Stimulated activated naive CD8-positive, alpha-beta T cell treated with anti-CD3 and anti-CD28 coated beads, Interleukin-15, amount 100 ng/mL, for 72 hours (primary cell): ENCODE measurements around the gene TRIM13.
"Not testable (repeated sequence)": the region's sequence is repeated elsewhere in the genome, so short reads cannot be mapped to it uniquely, and the experiment has no call there.

ENCODE experiments used
- ATAC-seq: fragments of 150-1000 bp; cut with Tn5 transposase; 2 replicates; pipeline ENCODE4 v1.10.0; 2021; ENCODE audit warnings: mild to moderate bottlenecking, moderate library complexity
- DNase-seq, 2 donors: peaks; one replicate each; pipeline ENCODE4 v3.0.0; 2021 to 2022
- H3K27ac Mint-ChIP-seq, 2 donors: one replicate each; pipeline ENCODE4 v1.8.0; 2022; ENCODE audit warnings: mild to moderate bottlenecking in 2 of 2, mixed read lengths in 2 of 2, moderate library complexity in 2 of 2
- H3K27me3 Mint-ChIP-seq: one replicate; pipeline ENCODE4 v1.8.0; 2022; ENCODE audit warnings: mixed read lengths
- H3K4me1 Mint-ChIP-seq: one replicate; pipeline ENCODE4 v1.8.0; 2022; ENCODE audit warnings: mild to moderate bottlenecking, mixed read lengths
- H3K4me3 Mint-ChIP-seq, 2 donors: one replicate each; pipeline ENCODE4 v1.8.0; 2022; ENCODE audit warnings: mild to moderate bottlenecking in 2 of 2, mixed read lengths in 2 of 2, moderate library complexity in 1 of 2
- H3K9me3 Mint-ChIP-seq, 2 donors: one replicate each; pipeline ENCODE4 v1.8.0; 2022; ENCODE audit warnings: mixed read lengths in 2 of 2

The TRIM13 gene

DNA sequence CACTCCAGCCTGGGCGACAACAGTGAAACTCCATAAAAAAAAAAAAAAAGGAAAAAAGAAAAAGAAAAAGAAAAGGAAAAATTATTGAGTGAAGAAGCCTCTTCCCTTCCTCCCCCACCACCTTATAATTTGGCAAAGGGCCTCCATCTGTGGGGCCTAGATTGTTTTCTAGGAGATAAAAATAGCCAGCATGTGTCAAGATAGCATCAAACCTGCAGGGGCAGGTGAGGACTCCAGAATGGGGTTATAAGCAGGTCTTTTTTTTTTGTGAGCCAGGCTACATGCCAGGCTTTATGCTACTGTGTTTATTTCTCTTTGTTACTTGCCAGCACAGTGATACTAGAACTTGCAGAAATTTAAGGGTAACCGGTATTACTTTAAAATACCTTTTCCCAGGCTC lies 11.7 kb upstream of the TRIM13 start:
- DNase-seq, result no peak
- H3K4me1 Mint-ChIP-seq, result no peaks in the 10 kb centered on the region
- H3K27me3 Mint-ChIP-seq, result no peaks in the 10 kb centered on the region
- no peak overlapping the region for H3K27ac Mint-ChIP-seq
- H3K4me3 Mint-ChIP-seq, result no peak overlapping the region
- no peak for ATAC-seq
- no peaks in the 10 kb centered on the region for H3K9me3 Mint-ChIP-seq

GRCh38 chr13:49986471-49986870 lies 10.4 kb upstream of the TRIM13 start:
- ATAC-seq (no peak), DNase-seq (no peak)
- Mint-ChIP-seq H3K27ac (no peak overlapping the region), H3K4me3 (no peak overlapping the region), H3K9me3 (no peaks in the 10 kb centered on the region), H3K4me1 (no peaks in the 10 kb centered on the region), H3K27me3 (no peaks in the 10 kb centered on the region)

DNA sequence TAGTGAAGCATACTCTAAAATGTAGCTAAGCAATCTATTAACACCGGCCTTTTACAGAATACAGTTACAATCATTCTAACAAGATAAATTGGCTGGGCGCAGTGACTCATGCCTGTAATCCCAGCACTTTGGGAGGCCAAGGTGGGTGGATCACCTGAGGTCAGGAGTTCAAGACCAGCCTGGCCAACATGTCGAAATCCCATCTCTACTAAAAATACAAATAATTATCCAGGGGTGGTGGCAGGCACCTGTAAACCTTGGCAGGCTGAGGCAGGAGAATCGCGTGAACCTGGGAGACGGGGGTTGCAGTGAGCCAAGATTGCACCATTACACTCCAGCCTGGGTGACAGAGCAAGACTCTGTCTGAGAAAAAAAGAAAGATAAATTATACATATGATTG lies 6.2 kb upstream of the TRIM13 start:
- not testable (repeated sequence) for H3K4me1 Mint-ChIP-seq, H3K9me3 Mint-ChIP-seq, H3K27me3 Mint-ChIP-seq, H3K4me3 Mint-ChIP-seq, DNase-seq, ATAC-seq, H3K27ac Mint-ChIP-seq

GRCh38 chr13:49993111-49993510 lies 3.7 kb upstream of the TRIM13 start:
- DNase-seq (no peak), ATAC-seq (no peak)
- Mint-ChIP-seq H3K27ac (no peak overlapping the region), H3K4me1 (peaks cover 14% of the 10 kb centered on the region), H3K4me3 (no peak overlapping the region), H3K9me3 (no peaks in the 10 kb centered on the region), H3K27me3 (no peaks in the 10 kb centered on the region)

GRCh38 chr13:49993666-49994065 lies 3.2 kb upstream of the TRIM13 start:
- Mint-ChIP-seq H3K4me3 (no peak overlapping the region), H3K27ac (no peak overlapping the region), H3K4me1 (peaks cover 19% of the 10 kb centered on the region), H3K9me3 (no peaks in the 10 kb centered on the region), H3K27me3 (no peaks in the 10 kb centered on the region)
- DNase-seq (no peak), ATAC-seq (no peak)

DNA sequence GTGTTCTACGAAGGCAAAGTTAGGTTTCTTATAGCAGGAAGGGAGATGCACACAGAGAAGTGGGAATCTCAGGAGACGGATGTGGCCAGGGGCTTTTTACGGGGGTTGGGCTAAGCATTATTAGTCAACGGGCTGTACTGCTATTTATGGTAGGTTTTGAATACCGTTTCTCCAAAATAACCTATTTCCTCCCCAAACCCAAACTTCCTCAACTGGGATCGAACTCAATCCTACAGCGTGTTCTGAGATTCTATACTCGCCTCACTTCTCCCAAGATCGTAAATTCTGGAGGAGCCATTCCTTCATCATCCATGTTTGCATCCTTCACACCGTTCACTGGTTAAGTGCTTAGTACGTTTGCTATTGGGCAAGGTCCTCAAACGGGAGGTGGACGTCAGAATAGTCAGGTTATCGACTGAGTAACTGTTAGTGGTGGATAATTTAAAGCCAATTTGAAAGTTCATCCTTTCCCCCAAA lies 1.2 kb upstream of the TRIM13 start:
- H3K4me3 Mint-ChIP-seq, result peak overlapping the region; percentile 70 to 85
- H3K27ac Mint-ChIP-seq, result no peak overlapping the region
- no peaks in the 10 kb centered on the region for H3K9me3 Mint-ChIP-seq
- no peak for DNase-seq
- ATAC-seq, result no peak
- no peaks in the 10 kb centered on the region for H3K27me3 Mint-ChIP-seq
- H3K4me1 Mint-ChIP-seq, result peaks cover 38% of the 10 kb centered on the region

DNA sequence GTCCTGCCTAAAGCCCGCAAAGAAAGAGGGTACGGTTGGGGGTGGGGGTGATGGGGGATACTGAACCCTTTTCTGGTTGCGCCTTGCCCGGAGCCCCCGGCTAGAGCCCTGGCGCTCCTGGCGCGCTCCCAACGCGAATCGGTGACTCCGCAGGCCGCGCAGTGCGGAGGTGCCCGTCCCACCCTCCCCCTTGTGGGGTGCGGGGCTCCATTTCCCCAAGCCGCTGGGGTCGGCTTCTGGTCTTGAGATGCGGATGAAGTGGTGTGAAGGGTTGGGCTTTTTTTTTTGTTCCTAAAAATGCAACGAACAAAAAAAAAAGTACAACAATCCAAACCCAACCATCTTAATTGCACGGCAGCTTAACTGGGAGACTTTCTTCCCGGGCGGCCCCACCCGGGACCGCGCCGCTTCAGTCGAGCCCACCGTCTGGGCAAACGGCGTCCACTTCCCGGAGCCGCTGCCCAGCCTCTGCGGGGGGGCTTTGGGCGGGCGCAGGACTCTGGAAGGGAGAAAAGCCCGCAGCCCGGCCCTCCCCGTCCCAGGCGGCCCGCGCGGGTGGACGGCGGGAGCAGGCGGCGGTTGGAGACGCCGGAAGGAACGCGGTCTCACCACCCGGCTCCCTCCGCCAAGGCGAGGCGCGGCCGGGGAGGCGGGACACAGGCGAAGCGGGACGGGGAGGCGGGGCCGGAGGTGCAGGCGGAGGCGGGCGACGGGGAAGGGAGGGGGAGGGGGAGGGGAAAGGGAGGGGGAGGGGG lies 504 bp upstream of the TRIM13 start:
- Mint-ChIP-seq H3K4me1 (peaks cover 42% of the 10 kb centered on the region), H3K4me3 (peak overlapping the region; percentile 70 to 85), H3K9me3 (no peaks in the 10 kb centered on the region), H3K27me3 (no peaks in the 10 kb centered on the region), H3K27ac (no peak overlapping the region)
- DNase-seq, result peak; percentile 76 to 86
- peak; percentile 62 for ATAC-seq

DNA sequence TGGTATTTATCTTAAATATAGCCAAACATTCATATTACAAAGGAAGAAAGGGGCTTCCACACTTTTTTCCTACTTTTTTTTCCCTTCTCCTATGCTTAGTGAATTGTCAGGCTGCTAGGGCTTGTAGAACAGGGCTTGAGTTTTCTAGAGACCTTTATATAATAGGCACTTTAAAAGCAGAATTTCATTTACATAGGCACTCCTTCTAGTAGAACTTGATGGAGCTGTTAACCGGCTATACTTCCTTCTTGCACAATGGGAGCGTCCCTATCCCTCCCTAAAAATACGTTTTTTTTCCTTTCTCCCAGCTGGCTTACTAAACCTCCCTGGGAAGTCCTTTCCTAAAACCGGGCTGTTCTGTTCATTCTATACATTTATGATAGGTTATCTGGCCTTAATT lies 1.1 kb downstream of the TRIM13 start:
- peak overlapping the region; percentile 85 to 89 for H3K4me3 Mint-ChIP-seq
- no peaks in the 10 kb centered on the region for H3K9me3 Mint-ChIP-seq
- peaks cover 42% of the 10 kb centered on the region for H3K4me1 Mint-ChIP-seq
- H3K27ac Mint-ChIP-seq, result peak overlapping the region; percentile 4 to 12
- no peak for ATAC-seq
- no peaks in the 10 kb centered on the region for H3K27me3 Mint-ChIP-seq
- no peak for DNase-seq

- peaks cover 42% of the 10 kb centered on the region for H3K4me1 Mint-ChIP-seq
- no peak for DNase-seq
- H3K4me3 Mint-ChIP-seq, result peak overlapping the region; percentile 85 to 89
- H3K27ac Mint-ChIP-seq, result peak overlapping the region in 1 of 2 donors; percentile 59
- H3K27me3 Mint-ChIP-seq, result no peaks in the 10 kb centered on the region
- no peaks in the 10 kb centered on the region for H3K9me3 Mint-ChIP-seq
- ATAC-seq, result no peak
These were observed 2.1 kb downstream of the TRIM13 start for GRCh38 chr13:49998714-49999624.

DNA sequence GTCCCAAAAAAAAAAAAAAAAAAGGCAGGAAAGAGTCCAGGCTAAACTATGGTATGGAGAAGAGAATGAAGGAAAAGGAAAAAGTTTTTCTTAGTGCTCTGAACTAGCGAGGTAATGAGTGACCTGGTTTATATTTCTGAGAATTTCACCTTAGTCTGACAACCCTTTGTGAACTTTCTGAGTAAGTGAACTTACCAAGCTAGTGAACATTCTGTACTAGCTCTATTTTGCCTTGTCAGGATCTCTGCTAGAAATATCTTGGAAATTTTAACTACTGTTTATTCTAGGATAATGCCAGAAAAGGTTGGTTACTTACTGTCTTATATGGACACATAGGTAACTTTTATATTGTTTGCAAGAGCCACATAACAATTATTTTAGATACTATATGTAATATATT lies 4.4 kb downstream of the TRIM13 start:
- Mint-ChIP-seq H3K27ac (no peak overlapping the region), H3K9me3 (no peaks in the 10 kb centered on the region), H3K27me3 (no peaks in the 10 kb centered on the region), H3K4me1 (peaks cover 48% of the 10 kb centered on the region), H3K4me3 (no peak overlapping the region)
- DNase-seq, result no peak
- no peak for ATAC-seq

GRCh38 chr13:50006426-50007135 lies 9.7 kb downstream of the TRIM13 start:
- H3K4me3 Mint-ChIP-seq, result no peak overlapping the region
- no peaks in the 10 kb centered on the region for H3K27me3 Mint-ChIP-seq
- ATAC-seq, result no peak
- peaks cover 18% of the 10 kb centered on the region for H3K4me1 Mint-ChIP-seq
- no peak overlapping the region for H3K27ac Mint-ChIP-seq
- no peak for DNase-seq
- H3K9me3 Mint-ChIP-seq, result no peaks in the 10 kb centered on the region

GRCh38 chr13:50011461-50011860 lies 14.6 kb downstream of the TRIM13 start:
- Mint-ChIP-seq H3K9me3 (no peaks in the 10 kb centered on the region), H3K4me3 (no peak overlapping the region), H3K27me3 (no peaks in the 10 kb centered on the region), H3K4me1 (peaks cover 2% of the 10 kb centered on the region), H3K27ac (peak overlapping the region in 1 of 2 donors; percentile 69)
- DNase-seq, result no peak
- no peak for ATAC-seq

- Mint-ChIP-seq H3K4me1 (no peaks in the 10 kb centered on the region), H3K27ac (peak overlapping the region in 1 of 2 donors; percentile 53), H3K27me3 (no peaks in the 10 kb centered on the region), H3K9me3 (no peaks in the 10 kb centered on the region), H3K4me3 (no peak overlapping the region)
- ATAC-seq (no peak), DNase-seq (no peak)
These were observed 15.7 kb downstream of the TRIM13 start for GRCh38 chr13:50012396-50013169.

DNA sequence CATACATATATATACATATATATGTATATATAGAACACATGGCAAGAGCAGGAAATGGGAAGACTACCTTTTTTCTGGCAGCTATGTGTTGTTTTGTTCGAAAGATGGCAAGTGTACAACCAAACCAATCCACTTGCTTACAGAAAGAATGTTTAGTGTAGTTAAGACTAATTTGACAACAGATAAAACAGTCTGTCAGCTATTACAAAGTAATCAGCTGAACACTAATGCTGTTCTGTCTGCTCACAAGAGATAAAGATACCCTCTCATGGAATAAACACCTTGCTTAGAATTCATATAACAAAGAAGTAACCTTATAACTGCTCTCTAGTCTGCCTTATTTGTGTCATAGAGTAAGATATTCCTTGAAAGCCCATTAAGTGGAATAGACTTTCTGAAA lies 17.5 kb downstream of the TRIM13 start:
- Mint-ChIP-seq H3K4me3 (no peak overlapping the region), H3K4me1 (peaks cover 5% of the 10 kb centered on the region), H3K27me3 (no peaks in the 10 kb centered on the region), H3K27ac (no peak overlapping the region), H3K9me3 (no peaks in the 10 kb centered on the region)
- no peak for ATAC-seq
- DNase-seq, result no peak

DNA sequence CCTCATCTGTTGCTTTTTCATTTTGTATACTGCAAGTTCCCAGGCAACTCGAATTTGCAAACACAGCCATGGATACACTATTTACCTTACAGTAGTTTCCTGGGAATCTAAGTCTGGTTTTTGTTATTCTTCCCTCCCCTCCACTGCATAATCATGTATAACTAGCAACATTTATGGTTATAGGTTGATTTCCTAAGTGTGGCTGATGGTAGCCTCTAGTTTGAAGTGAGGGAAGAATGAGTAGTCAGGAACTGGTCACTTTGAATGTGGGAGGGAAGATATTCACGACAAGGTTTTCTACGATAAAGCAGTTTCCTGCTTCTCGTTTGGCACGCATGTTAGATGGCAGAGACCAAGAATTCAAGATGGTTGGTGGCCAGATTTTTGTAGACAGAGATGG lies 18.4 kb downstream of the TRIM13 start, which contains the start of gene KCNRG:
KCNRG (plus strand) TSS at position 187 of the 400 bp plus-strand sequence; CDS start at position 237, 50 bp downstream.
- Mint-ChIP-seq H3K9me3 (no peaks in the 10 kb centered on the region), H3K4me1 (peaks cover 5% of the 10 kb centered on the region), H3K27ac (no peak within 1 kb of the TSS), H3K4me3 (no peak within 1 kb of the TSS), H3K27me3 (no peaks in the 10 kb centered on the region)
- no peak for DNase-seq
- no peak for ATAC-seq
